GM19240 (cell line): Measurements from ENCODE around the gene DRD4.

Experiments
- DNase-seq: peaks from one replicate; pipeline ENCODE4 v3.0.0; 2011; ENCODE audit warnings: low spot score; ENCODE audit not compliant: insufficient read length

The DRD4 gene

GRCh38 chr11:636511-637332, at the start of gene DRD4:
Gene DRD4, plus strand, starts transcription at chr11:637269. Its CDS starts 36 bp downstream, at chr11:637305.
- DNase-seq, result no peak

- DNase-seq, result no peak
Observed at GRCh38 chr11:587546-587945, 49.5 kb upstream of the DRD4 start.

DNA sequence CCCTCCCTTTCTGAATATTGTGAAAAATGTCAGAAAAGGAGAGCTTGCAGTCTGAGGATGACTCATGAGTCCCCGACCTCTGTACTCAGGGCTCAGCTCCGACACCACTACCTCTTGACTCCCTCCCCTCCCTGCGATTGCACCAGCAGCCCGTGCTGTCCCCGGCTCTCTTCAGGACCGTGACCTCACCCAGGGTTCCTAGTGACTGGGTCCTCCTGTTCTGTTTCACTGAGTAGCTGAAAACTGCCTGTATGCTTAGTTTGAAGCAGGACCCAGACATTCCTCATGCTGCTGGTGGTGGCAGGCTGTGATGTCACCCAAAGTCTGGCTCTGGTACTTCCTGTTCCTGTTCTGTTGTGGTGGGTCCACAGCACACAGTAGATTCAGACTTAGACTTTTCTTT, 49.1 kb upstream of the DRD4 start:
- no peak for DNase-seq

DNA sequence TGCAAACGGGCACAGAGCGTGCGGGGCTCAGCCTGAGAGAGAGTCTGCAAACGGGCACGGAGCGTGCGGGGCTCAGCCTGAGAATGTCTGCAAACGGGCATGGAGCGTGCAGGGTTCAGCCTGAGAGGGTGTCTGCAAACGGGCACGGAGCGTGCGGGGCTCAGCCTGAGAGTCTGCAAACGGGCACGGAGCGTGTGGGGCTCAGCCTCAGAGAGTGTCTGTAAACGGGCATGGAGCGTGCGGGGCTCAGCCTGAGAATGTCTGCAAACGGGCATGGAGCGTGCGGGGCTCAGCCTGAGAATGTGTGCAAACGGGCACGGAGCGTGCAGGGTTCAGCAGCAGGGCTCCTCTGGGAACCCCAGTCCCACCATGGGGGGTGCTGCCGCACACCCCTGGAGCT, 47.3 kb upstream of the DRD4 start:
- no peak for DNase-seq

- DNase-seq, result no peak
Observed at GRCh38 chr11:590997-591396, 46.1 kb upstream of the DRD4 start.

- DNase-seq, result no peak
Observed at GRCh38 chr11:592501-592900, 44.6 kb upstream of the DRD4 start.

DNA sequence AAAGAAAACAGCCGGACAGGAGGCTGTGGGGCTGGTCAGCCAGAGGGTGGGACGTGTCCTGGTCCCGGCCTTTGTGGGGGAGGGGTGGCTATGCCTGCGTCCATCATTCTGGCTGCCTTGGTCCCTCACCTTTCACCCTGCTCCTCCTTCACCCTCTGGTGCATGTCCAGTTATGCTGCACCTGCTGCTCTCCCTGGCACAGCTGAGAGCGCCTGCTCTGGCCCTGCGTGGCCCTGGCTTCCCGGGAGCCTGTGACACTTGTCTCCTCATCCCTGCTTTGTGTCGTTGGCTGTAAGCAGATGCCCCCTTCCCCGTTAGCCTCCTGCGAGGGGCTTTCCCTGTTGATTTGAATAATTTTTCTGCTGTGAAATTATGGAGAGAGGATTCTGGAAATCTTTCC, 44.2 kb upstream of the DRD4 start:
- DNase-seq, result no peak

GRCh38 chr11:593347-593746, 43.7 kb upstream of the DRD4 start:
- no peak for DNase-seq

DNA sequence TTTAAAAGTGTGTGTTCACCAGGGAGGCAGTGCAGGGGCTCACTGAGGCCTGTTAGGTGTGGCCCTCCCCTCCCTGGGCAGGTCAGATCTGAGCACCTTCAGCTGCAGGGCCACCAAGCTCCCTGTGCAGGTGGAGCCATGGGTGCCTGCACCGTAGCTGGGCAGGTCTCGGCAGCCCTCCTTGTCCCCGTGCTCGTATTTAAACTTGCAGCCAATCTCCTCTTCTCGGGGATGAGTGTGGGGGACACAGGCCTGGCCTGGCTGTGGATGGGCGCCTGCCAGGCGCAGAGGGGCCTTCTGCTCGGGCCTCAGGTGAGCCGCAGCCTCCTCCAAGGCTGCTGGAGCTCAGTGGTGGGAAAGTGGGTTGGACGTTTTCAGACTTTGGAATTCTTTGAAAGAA, 41.7 kb upstream of the DRD4 start:
- DNase-seq, result no peak

GRCh38 chr11:596374-596773, 40.7 kb upstream of the DRD4 start:
- no peak for DNase-seq

- no peak for DNase-seq
Observed at GRCh38 chr11:597166-597725, 39.8 kb upstream of the DRD4 start.

- no peak for DNase-seq
Observed at GRCh38 chr11:598005-598680, 38.9 kb upstream of the DRD4 start.

- no peak for DNase-seq
Observed at GRCh38 chr11:601573-602245, 35.4 kb upstream of the DRD4 start.

- DNase-seq, result no peak
Observed at GRCh38 chr11:603154-603553, 33.9 kb upstream of the DRD4 start.

GRCh38 chr11:605286-606129, 31.6 kb upstream of the DRD4 start:
- DNase-seq, result no peak

DNA sequence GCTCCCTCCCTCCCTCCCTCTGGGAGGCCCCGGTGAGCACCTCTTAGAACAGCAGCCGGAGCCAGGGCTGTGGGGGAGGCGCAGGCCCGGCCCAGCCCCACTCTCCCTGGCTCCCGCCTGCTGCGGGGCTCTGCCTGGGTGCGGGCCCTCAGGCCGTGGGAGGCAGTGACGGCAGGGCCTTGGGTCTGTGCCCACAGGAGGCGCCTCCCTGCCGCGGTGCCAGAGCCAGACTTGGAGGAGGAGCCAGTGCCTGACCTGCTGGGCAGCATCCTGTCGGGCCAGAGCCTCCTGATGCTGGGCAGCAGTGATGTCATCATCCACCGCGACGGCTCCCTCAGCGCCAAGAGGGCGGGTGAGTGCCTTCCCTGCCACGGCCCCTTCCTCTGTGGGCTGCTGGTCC, 30.8 kb upstream of the DRD4 start:
- no peak for DNase-seq

GRCh38 chr11:607020-607780, 29.9 kb upstream of the DRD4 start:
- DNase-seq, result no peak

- no peak for DNase-seq
Observed at GRCh38 chr11:607971-608659, 29.0 kb upstream of the DRD4 start.

DNA sequence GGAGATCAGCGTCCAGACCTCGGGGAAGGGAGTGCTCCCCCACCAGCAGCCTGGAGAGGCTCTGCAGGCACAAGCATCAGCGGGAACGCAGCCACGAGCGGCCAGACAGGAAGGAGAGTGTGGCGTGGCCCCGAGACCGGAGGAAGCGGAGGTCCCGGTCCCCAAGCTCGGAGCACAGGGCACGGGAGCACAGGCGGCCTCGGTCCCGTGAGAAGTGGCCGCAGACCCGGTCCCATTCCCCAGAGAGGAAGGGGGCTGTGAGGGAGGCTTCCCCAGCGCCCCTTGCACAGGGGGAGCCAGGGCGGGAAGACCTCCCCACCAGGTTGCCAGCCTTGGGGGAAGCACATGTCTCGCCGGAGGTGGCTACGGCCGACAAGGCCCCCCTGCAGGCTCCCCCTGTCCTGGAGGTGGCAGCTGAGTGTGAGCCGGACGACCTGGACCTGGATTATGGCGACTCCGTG, 28.2 kb upstream of the DRD4 start:
- no peak for DNase-seq

GRCh38 chr11:609341-609811, 27.7 kb upstream of the DRD4 start:
- no peak for DNase-seq
